Chondrocyte (in vitro differentiated cells): Measurements from ENCODE around the gene ADRB2. TPM values are rescaled to one million over a fixed set of nuclear protein-coding genes. Genes with fewer than 3 reads are reported as not detected.

ENCODE experiments used
- DNase-seq: peaks from one replicate; pipeline ENCODE4 v3.0.0; 2021; ENCODE audit warnings: mixed read lengths, low spot score
- H3K27ac Mint-ChIP-seq: one replicate; pipeline ENCODE4 v1.8.0; 2021; ENCODE audit warnings: mild to moderate bottlenecking, moderate library complexity, mixed read lengths; ENCODE audit not compliant: unreplicated experiment
- H3K27me3 Mint-ChIP-seq: 2 replicates; pipeline ENCODE4 v1.8.0; 2021; ENCODE audit warnings: low read depth, mixed read lengths
- H3K36me3 Mint-ChIP-seq: 2 replicates; pipeline ENCODE4 v1.8.0; 2021; ENCODE audit warnings: low read depth, mixed read lengths
- H3K4me1 Mint-ChIP-seq: 2 replicates; pipeline ENCODE4 v1.8.0; 2021; ENCODE audit warnings: low read depth, mild to moderate bottlenecking, mixed read lengths
- H3K4me3 Mint-ChIP-seq: one replicate; pipeline ENCODE4 v1.8.0; 2021; ENCODE audit warnings: mild to moderate bottlenecking, moderate library complexity, mixed read lengths; ENCODE audit not compliant: unreplicated experiment
- H3K9me3 Mint-ChIP-seq: 2 replicates; pipeline ENCODE4 v1.8.0; 2021; ENCODE audit warnings: low read depth, mixed read lengths
- total RNA-seq: library from RNA; stranded (reverse); gene quantifications from 3 replicates; pipeline ENCODE4 v1.2.1, GENCODE V29; 2021
- TF ChIP-seq, protein P1 (sequence below): fragments of 200-600 bp; sonication (generic); IDR thresholded peaks from 2 replicates; pipeline ENCODE4 v1.5.0; 2021; ENCODE audit warnings: antibody characterized with exemption, mild to moderate bottlenecking, moderate library complexity

ADRB2 gene
- total RNA-seq, 1 donor from 2014 or later: 0.40 TPM

- Mint-ChIP-seq H3K27ac (no peak overlapping the region), H3K9me3 (no peaks in the 10 kb centered on the region), H3K4me3 (no peak overlapping the region), H3K27me3 (peaks cover 6% of the 10 kb centered on the region), H3K36me3 (no peaks in the 10 kb centered on the region), H3K4me1 (peaks cover 30% of the 10 kb centered on the region)
- DNase-seq: no peak
- TF ChIP-seq, protein P1, sequence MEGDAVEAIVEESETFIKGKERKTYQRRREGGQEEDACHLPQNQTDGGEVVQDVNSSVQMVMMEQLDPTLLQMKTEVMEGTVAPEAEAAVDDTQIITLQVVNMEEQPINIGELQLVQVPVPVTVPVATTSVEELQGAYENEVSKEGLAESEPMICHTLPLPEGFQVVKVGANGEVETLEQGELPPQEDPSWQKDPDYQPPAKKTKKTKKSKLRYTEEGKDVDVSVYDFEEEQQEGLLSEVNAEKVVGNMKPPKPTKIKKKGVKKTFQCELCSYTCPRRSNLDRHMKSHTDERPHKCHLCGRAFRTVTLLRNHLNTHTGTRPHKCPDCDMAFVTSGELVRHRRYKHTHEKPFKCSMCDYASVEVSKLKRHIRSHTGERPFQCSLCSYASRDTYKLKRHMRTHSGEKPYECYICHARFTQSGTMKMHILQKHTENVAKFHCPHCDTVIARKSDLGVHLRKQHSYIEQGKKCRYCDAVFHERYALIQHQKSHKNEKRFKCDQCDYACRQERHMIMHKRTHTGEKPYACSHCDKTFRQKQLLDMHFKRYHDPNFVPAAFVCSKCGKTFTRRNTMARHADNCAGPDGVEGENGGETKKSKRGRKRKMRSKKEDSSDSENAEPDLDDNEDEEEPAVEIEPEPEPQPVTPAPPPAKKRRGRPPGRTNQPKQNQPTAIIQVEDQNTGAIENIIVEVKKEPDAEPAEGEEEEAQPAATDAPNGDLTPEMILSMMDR: no peak
These were observed 22.0 kb upstream of the ADRB2 start for GRCh38 chr5:148804393-148804792.

DNA sequence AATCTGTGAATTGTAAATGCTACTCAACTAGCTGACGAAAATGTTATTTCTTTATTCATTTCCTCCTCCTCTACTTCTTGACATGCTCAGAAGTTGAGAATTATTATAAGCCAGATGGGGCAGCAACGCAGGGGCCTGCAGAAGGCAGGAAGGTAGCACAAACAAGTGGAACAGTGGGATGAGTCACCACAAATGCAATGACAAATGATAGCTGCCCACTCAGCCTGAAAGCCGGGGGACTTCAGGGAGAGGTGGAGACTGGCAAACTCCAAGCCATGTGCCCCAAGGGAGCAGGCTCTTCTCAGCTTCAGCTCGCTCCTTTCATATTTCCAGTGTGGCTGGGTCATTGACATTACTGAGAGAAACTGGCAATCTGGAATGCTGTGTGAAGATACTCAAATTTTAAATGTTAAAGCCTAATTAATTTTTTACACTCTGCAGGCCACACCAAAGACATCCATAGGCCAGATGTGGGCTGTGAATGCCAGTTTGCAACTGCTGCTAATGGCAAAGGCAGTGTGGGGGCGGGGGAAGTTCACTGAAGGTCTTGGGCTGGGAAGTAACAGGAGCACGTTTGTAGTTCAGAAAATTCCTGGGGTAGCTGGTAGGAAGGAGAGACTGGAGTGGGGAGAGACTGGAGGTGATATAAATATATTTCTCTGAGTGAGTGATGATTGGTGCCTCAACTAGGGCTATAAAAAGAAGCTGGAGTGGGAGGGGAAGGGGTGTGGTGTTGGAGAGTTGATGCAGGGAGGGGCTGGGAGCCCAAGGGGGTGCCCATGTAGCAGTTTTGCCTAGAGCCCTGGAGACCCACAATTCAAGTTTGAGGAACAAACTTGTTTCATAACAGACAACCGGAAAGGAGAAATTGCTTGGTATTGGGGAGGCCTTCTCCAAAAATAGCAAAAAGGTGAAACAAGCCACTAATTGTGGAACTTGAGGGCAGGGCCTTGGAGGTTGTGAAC lies 20.8 kb upstream of the ADRB2 start:
- TF ChIP-seq, protein P1: no peak
- DNase-seq: no peak
- H3K4me1 Mint-ChIP-seq: peaks cover 35% of the 10 kb centered on the region
- no peak overlapping the region for H3K27ac Mint-ChIP-seq
- H3K4me3 Mint-ChIP-seq: no peak overlapping the region
- no peaks in the 10 kb centered on the region for H3K36me3 Mint-ChIP-seq
- H3K27me3 Mint-ChIP-seq: peaks cover 6% of the 10 kb centered on the region
- no peaks in the 10 kb centered on the region for H3K9me3 Mint-ChIP-seq

- no peak overlapping the region for H3K27ac Mint-ChIP-seq
- no peak for DNase-seq
- H3K9me3 Mint-ChIP-seq: no peaks in the 10 kb centered on the region
- peaks cover 35% of the 10 kb centered on the region for H3K4me1 Mint-ChIP-seq
- TF ChIP-seq, protein P1: no peak
- H3K4me3 Mint-ChIP-seq: no peak overlapping the region
- H3K27me3 Mint-ChIP-seq: peaks cover 6% of the 10 kb centered on the region
- H3K36me3 Mint-ChIP-seq: no peaks in the 10 kb centered on the region
These were observed 19.9 kb upstream of the ADRB2 start for GRCh38 chr5:148806520-148806931.

DNA sequence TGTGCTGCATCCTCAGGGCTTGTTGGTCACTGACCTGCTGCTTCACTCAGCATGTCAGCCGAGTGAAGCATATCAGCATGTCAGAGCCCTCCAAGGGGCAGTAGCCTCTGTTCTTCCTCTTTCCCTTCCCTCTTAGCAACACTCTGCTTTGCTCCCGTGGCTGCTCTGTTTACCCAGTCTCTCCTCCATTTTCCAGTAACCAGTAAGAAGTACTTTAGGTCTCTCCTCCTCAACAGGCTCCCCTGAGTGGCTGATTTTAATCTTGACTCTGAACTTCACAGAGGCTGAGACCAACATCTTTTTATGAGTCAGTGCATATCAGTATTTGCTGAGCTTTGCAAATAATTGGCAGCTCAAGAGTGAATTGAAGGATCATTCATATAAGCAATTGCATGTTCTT lies 18.6 kb upstream of the ADRB2 start:
- TF ChIP-seq, protein P1: no peak
- H3K9me3 Mint-ChIP-seq: no peaks in the 10 kb centered on the region
- no peak overlapping the region for H3K27ac Mint-ChIP-seq
- H3K27me3 Mint-ChIP-seq: peaks cover 4% of the 10 kb centered on the region
- no peaks in the 10 kb centered on the region for H3K36me3 Mint-ChIP-seq
- H3K4me1 Mint-ChIP-seq: peaks cover 35% of the 10 kb centered on the region
- DNase-seq: no peak
- H3K4me3 Mint-ChIP-seq: no peak overlapping the region

GRCh38 chr5:148808864-148809642 lies 17.4 kb upstream of the ADRB2 start:
- H3K27me3 Mint-ChIP-seq: peaks cover 4% of the 10 kb centered on the region
- H3K4me1 Mint-ChIP-seq: peaks cover 35% of the 10 kb centered on the region
- H3K36me3 Mint-ChIP-seq: no peaks in the 10 kb centered on the region
- H3K27ac Mint-ChIP-seq: peak overlapping the region; percentile 59
- no peak for DNase-seq
- no peaks in the 10 kb centered on the region for H3K9me3 Mint-ChIP-seq
- H3K4me3 Mint-ChIP-seq: peak overlapping the region; percentile 26
- TF ChIP-seq, protein P1: no peak
